Muscle of leg (tissue), 11 donors: ENCODE results near the gene FRMD3. TPM values are rescaled to one million over a fixed set of nuclear protein-coding genes. Genes with fewer than 3 reads are reported as not detected.

Experiments used
- DNase-seq: peaks from one replicate; pipeline ENCODE4 v3.0.0; 2013
- H3K27ac ChIP-seq: one replicate; pipeline ENCODE4 v1.5.1; 2013; ENCODE audit warnings: mild to moderate bottlenecking, low read length, control low read depth
- H3K27me3 ChIP-seq: one replicate; pipeline ENCODE4 v1.6.1; 2013; ENCODE audit warnings: low read length; ENCODE audit not compliant: control insufficient read depth, insufficient read depth
- H3K36me3 ChIP-seq: one replicate; pipeline ENCODE4 v1.6.1; 2013; ENCODE audit warnings: low read length; ENCODE audit not compliant: control insufficient read depth, insufficient read depth
- H3K4me1 ChIP-seq: one replicate; pipeline ENCODE4 v1.6.1; 2013; ENCODE audit warnings: low read length; ENCODE audit not compliant: control insufficient read depth, insufficient read depth
- H3K4me3 ChIP-seq: one replicate; pipeline ENCODE4 v1.5.1; 2013; ENCODE audit warnings: low read length, control low read depth
- H3K9me3 ChIP-seq: replicated peaks from 2 replicates; pipeline ENCODE4 v1.6.1; 2013; ENCODE audit warnings: low read depth, low read length; ENCODE audit not compliant: control insufficient read depth
- WGBS: methylation state at CpG from one replicate; pipeline ENCODE4 v1.1.5; 2013; ENCODE audit warnings: missing lambda C conversion rate; ENCODE audit not compliant: insufficient coverage; 5-methylcytosine and 5-hydroxymethylcytosine counted together
- polyA plus RNA-seq, 8 donors: library from polyadenylated mRNA; unstranded; fragments of 120-200 nt; gene quantifications; one replicate each; pipeline versions ENCODE4 v1.2.1 to v1.2.3, GENCODE V29; 2013; ENCODE audit warnings: inconsistent platforms in 1 of 8, low replicate concordance in 1 of 8; ENCODE audit not compliant: insufficient read length in 8 of 8, insufficient read depth in 1 of 8
- total RNA-seq: library from RNA; stranded (reverse); fragments of 120-200 nt; gene quantifications from one replicate; pipeline ENCODE4 v1.2.4, GENCODE V29; 2013

FRMD3 gene
- total and polyA plus RNA-seq, 9 donors = 21.4 to 37.5 (median 34.4) TPM

- no peaks in the 10 kb centered on the region for H3K9me3 ChIP-seq
- no peak for DNase-seq
- H3K4me3 ChIP-seq = no peak overlapping the region
- no peaks in the 10 kb centered on the region for H3K27me3 ChIP-seq
- no peaks in the 10 kb centered on the region for H3K4me1 ChIP-seq
- WGBS = 82% methylated on average over 2 of the region's 4 CpGs
- H3K36me3 ChIP-seq = no peaks in the 10 kb centered on the region
- H3K27ac ChIP-seq = no peak overlapping the region
Measured at GRCh38 chr9:83413367-83413766, 124.8 kb downstream of the FRMD3 start.

GRCh38 chr9:83410701-83411100 is 127.5 kb downstream of the FRMD3 start:
- Histone ChIP-seq H3K4me1 (peaks cover 4% of the 10 kb centered on the region), H3K36me3 (no peaks in the 10 kb centered on the region), H3K9me3 (peaks cover 4% of the 10 kb centered on the region), H3K4me3 (no peak overlapping the region), H3K27me3 (no peaks in the 10 kb centered on the region), H3K27ac (no peak overlapping the region)
- no peak for DNase-seq
- WGBS = 90% methylated on average over 2 of the region's 5 CpGs

- 93% methylated on average over 2 of the region's 3 CpGs for WGBS
- H3K27ac ChIP-seq = no peak overlapping the region
Measured at GRCh38 chr9:83406921-83407320, 131.3 kb downstream of the FRMD3 start.

GRCh38 chr9:83405759-83406158 is 132.4 kb downstream of the FRMD3 start:
- Histone ChIP-seq H3K27me3 (no peaks in the 10 kb centered on the region), H3K27ac (no peak overlapping the region), H3K4me3 (no peak overlapping the region), H3K36me3 (no peaks in the 10 kb centered on the region), H3K9me3 (peaks cover 4% of the 10 kb centered on the region), H3K4me1 (peaks cover 15% of the 10 kb centered on the region)
- WGBS = 85% methylated on average over 4 of the region's 4 CpGs
- peak; percentile 10 for DNase-seq

More at GRCh38 chr9:83406921-83407320, 131.3 kb downstream of the FRMD3 start:
- Histone ChIP-seq H3K27me3 (no peaks in the 10 kb centered on the region), H3K4me3 (no peak overlapping the region), H3K9me3 (peaks cover 4% of the 10 kb centered on the region), H3K36me3 (no peaks in the 10 kb centered on the region), H3K4me1 (peaks cover 15% of the 10 kb centered on the region)
- no peak for DNase-seq

- WGBS = 33% methylated on average over 2 of the region's 10 CpGs
- H3K27me3 ChIP-seq = no peaks in the 10 kb centered on the region
- peaks cover 4% of the 10 kb centered on the region for H3K9me3 ChIP-seq
- H3K27ac ChIP-seq = peak overlapping the region; percentile 23
- DNase-seq = peak; percentile 30
- H3K4me1 ChIP-seq = peaks cover 15% of the 10 kb centered on the region
- no peak overlapping the region for H3K4me3 ChIP-seq
- H3K36me3 ChIP-seq = no peaks in the 10 kb centered on the region
Measured at GRCh38 chr9:83403527-83404238, 134.5 kb downstream of the FRMD3 start.

GRCh38 chr9:83401328-83401900 is 136.8 kb downstream of the FRMD3 start:
- H3K4me1 ChIP-seq = peaks cover 15% of the 10 kb centered on the region
- DNase-seq = no peak
- no peaks in the 10 kb centered on the region for H3K9me3 ChIP-seq
- WGBS = no CpG with 5 or more reads among the region's 2 CpGs
- H3K27ac ChIP-seq = no peak overlapping the region
- no peaks in the 10 kb centered on the region for H3K27me3 ChIP-seq
- no peaks in the 10 kb centered on the region for H3K36me3 ChIP-seq
- no peak overlapping the region for H3K4me3 ChIP-seq

GRCh38 chr9:83396813-83397212 is 141.4 kb downstream of the FRMD3 start:
- Histone ChIP-seq H3K36me3 (no peaks in the 10 kb centered on the region), H3K27me3 (no peaks in the 10 kb centered on the region), H3K4me1 (peaks cover 2% of the 10 kb centered on the region), H3K27ac (no peak overlapping the region), H3K9me3 (no peaks in the 10 kb centered on the region), H3K4me3 (no peak overlapping the region)
- WGBS = 80% methylated on average over 1 of the region's 4 CpGs
- DNase-seq = no peak

GRCh38 chr9:83396342-83396741 is 141.9 kb downstream of the FRMD3 start:
- Histone ChIP-seq H3K27me3 (no peaks in the 10 kb centered on the region), H3K9me3 (no peaks in the 10 kb centered on the region), H3K36me3 (no peaks in the 10 kb centered on the region), H3K4me3 (no peak overlapping the region), H3K27ac (no peak overlapping the region), H3K4me1 (peaks cover 5% of the 10 kb centered on the region)
- DNase-seq = no peak
- 100% methylated on average over 2 of the region's 6 CpGs for WGBS

- Histone ChIP-seq H3K36me3 (no peaks in the 10 kb centered on the region), H3K4me3 (no peak overlapping the region), H3K9me3 (no peaks in the 10 kb centered on the region), H3K4me1 (peaks cover 5% of the 10 kb centered on the region), H3K27ac (no peak overlapping the region), H3K27me3 (no peaks in the 10 kb centered on the region)
- 81% methylated on average over 2 of the region's 4 CpGs for WGBS
- DNase-seq = no peak
Measured at GRCh38 chr9:83392228-83392627, 146.0 kb downstream of the FRMD3 start.

GRCh38 chr9:83388346-83388745 is 149.9 kb downstream of the FRMD3 start:
- no CpG with 5 or more reads among the region's 1 CpG for WGBS
- peaks cover 3% of the 10 kb centered on the region for H3K9me3 ChIP-seq
- DNase-seq = no peak

More at GRCh38 chr9:83388346-83388745, 149.9 kb downstream of the FRMD3 start:
- H3K4me3 ChIP-seq = no peak overlapping the region
- no peaks in the 10 kb centered on the region for H3K27me3 ChIP-seq
- no peaks in the 10 kb centered on the region for H3K36me3 ChIP-seq
- H3K27ac ChIP-seq = no peak overlapping the region
- peaks cover 13% of the 10 kb centered on the region for H3K4me1 ChIP-seq
